A549 treated with Mapracorat at 1 μM for 4 hours (cell line): Measurements from ENCODE around the gene GLP2R. TPM values are rescaled to one million over a fixed set of nuclear protein-coding genes. Genes with fewer than 3 reads are reported as not detected.

Experiments used
- total RNA-seq: library from RNA; stranded (reverse); fragments of 200-300 nt; extraction: Qiagen RNA extraction; gene quantifications from 5 replicates; pipeline ENCODE4 v1.2.3, GENCODE V29; 2022

The GLP2R gene
- 7.5 to 14.9 TPM (median 9.2 TPM) in 5 replicates for total RNA-seq

GRCh38 chr17:9825641-9826150 is at the start of gene GLP2R:
GLP2R (plus strand) TSS chr17:9825924; CDS start chr17:9826064, 140 bp downstream.

DNA sequence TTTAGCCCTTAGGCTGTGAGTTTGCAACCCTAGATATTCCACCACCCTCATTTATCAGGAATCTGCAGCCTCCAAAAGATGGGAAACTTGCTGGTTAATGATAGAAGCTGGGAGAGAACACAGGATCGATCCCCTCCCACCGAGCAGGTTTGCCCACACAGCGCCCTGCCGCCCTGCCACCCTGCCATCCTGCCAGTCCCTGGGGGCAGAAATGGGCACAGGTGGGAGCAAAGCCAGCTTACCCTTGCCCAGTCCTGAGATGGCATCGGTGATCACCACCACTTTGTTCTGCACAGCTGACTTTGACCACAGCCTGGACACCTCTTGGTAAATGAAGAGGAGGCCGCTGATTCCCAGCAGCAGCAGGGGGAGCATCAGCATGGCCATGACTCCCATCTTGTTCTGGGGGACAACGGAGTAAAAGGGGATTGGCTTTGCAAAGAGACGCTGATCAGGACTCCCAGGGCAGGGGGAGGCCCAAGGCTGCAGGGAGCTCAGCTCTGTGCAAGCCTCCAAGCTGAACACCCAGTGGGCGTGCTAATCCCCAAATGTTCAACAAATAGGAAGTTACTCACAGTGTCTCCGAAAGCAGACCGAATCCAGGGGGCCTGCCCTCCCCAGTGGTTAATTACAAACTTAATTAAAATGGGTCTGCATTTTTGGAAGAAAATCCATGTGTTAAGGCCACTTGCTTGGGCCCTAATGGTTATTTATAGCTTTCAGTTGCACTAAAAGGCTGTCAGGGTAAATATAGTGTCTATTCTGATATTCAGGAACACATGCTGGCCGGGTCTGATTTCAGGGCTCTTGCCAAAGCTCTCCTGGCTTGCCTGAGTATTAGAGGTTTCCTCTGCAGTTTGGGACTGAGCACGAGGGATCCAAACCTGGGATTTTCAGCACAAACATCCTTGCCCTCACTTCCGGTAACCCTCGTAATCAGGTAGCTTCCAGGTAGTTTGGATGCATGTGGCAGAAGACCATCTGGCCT is 34.5 kb upstream of the GLP2R start, which contains the start of gene DHRS7C:
Gene DHRS7C (minus strand): TSS at position 704 of the 988 bp plus-strand sequence. CDS start 308 bp downstream, at position 396.

DNA sequence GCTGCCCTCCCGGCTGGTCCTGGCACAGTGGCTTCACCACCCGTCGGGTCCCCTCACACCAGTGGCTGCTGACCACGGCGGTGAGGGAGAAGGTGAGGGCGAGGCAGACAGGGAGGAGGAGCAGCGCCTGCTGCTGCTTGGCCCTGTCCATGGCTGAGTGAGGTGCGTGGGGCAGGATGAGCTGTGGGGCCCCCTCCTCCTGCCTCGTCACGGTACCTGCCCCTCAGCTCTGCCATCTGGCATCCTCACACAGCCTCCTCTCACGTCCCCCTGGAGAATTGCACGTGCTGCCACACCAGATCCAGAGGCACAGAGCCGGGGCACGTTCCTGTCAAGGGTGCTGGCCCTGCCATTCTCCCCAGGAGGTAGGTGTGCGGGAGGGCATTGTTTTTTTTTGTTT is 3.8 kb upstream of the GLP2R start, which contains the start of gene GSG1L2:
Gene GSG1L2 (minus strand): TSS at position 159 of the 400 bp plus-strand sequence. CDS start 8 bp downstream, at position 151.

DNA sequence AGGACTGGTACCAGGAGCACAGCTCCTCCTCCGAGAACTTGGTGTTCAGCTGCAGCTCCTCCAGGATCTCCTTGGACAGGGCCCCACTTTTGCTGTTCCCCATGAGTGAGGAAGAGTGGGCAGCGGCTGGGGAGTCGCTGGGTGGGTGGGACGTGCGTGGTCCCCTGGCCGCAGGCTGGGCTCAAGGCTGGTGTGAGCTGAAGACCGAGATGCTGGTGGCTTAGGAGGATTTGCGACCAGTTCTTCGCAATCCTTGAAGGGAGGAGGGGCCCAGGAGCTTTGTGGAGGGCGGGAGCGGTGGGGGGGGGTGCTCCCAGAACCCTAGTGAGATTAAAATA is 79.3 kb downstream of the GLP2R start, which contains the start of gene RCVRN:
Gene RCVRN (minus strand): TSS at position 194 of the 338 bp plus-strand sequence. CDS start 91 bp downstream, at position 103.

Other genes starting within 250 kb of the GLP2R start
- gene CFAP52, start 249.3 kb upstream of the GLP2R start, total RNA-seq, result 0.28 TPM in 1 of 5 replicates, not detected in the others
- 3.7 to 5.1 TPM (median 4.0 TPM) in 5 replicates for gene USP43, start 180.4 kb upstream of the GLP2R start, total RNA-seq
- gene DHRS7C, start 34.3 kb upstream of the GLP2R start, total RNA-seq, result not detected in 5 replicates
- gene GSG1L2, start 3.8 kb upstream of the GLP2R start, total RNA-seq, result not detected in 5 replicates
- not detected in 5 replicates for gene RCVRN, start 79.3 kb downstream of the GLP2R start, total RNA-seq